ENCODE data around the gene KRABD2.

Gene KRABD2

GRCh38 chr17:8345951-8346665 lies 30.4 kb downstream of the KRABD2 start:
- no peak for TF ChIP-seq CTCF (IDR thresholded peaks at IDR 0.05; ENCODE audit: insufficient read depth, low read depth, low read length)
- no peak for TF ChIP-seq EZH2 (IDR thresholded peaks at IDR 0.05; ENCODE audit: insufficient read depth, low read length)
- H4K20me1 ChIP-seq (ENCODE audit: insufficient read depth, low read length), result no peaks in the 10 kb centered on the region
- peaks cover 3% of the 10 kb centered on the region for H3K9me3 Mint-ChIP-seq (ENCODE audit: unreplicated experiment)
- peaks cover 4% of the 10 kb centered on the region for H3K4me1 Mint-ChIP-seq (ENCODE audit: low read depth, unreplicated experiment)
- H3K4me2 ChIP-seq (ENCODE audit: low read length), result no peak overlapping the region
- H3K79me2 ChIP-seq (ENCODE audit: insufficient read depth, low read length), result no peaks in the 10 kb centered on the region
- no peak for DNase-seq (ENCODE audit: low read depth)
- no peaks in the 10 kb centered on the region for H3K36me3 ChIP-seq (ENCODE audit: insufficient read depth, low read length)
- no peaks in the 10 kb centered on the region for H3K36me3 Mint-ChIP-seq (ENCODE audit: low read depth, unreplicated experiment)
- H3K27ac ChIP-seq (ENCODE audit: low read depth, low read length), result no peak overlapping the region
- no peaks in the 10 kb centered on the region for H3K4me1 ChIP-seq (ENCODE audit: insufficient read depth, low read length)
- H3K27me3 ChIP-seq (ENCODE audit: insufficient read depth, low read length), result peaks cover 14% of the 10 kb centered on the region
- FAIRE-seq, result no peak
- no peak overlapping the region for H3K4me3 Mint-ChIP-seq (ENCODE audit: unreplicated experiment)
- peaks cover 23% of the 10 kb centered on the region for H3K27me3 Mint-ChIP-seq (ENCODE audit: low read depth, unreplicated experiment)
- no peak overlapping the region for H3K9ac ChIP-seq (ENCODE audit: low read length)
- no peak overlapping the region for H2AFZ ChIP-seq (ENCODE audit: low read depth, low read length)
- H3K9me3 ChIP-seq (ENCODE audit: insufficient read depth, low read depth, low read length), result no peaks in the 10 kb centered on the region
- H3K27ac Mint-ChIP-seq (ENCODE audit: unreplicated experiment), result no peak overlapping the region
- no peak overlapping the region for H3K4me3 ChIP-seq (ENCODE audit: insufficient read depth, low read depth, low read length)

GRCh38 chr17:8345052-8345690 lies 31.3 kb downstream of the KRABD2 start:
- FAIRE-seq, result no peak
- H3K27ac ChIP-seq (ENCODE audit: low read depth, low read length), result no peak overlapping the region
- no peak for DNase-seq (ENCODE audit: low read depth)
- H4K20me1 ChIP-seq (ENCODE audit: insufficient read depth, low read length), result no peaks in the 10 kb centered on the region
- peaks cover 14% of the 10 kb centered on the region for H3K27me3 ChIP-seq (ENCODE audit: insufficient read depth, low read length)
- H3K27me3 Mint-ChIP-seq (ENCODE audit: low read depth, unreplicated experiment), result peaks cover 23% of the 10 kb centered on the region
- no peaks in the 10 kb centered on the region for H3K79me2 ChIP-seq (ENCODE audit: insufficient read depth, low read length)
- H3K4me1 ChIP-seq (ENCODE audit: insufficient read depth, low read length), result no peaks in the 10 kb centered on the region
- H3K4me3 ChIP-seq (ENCODE audit: insufficient read depth, low read depth, low read length), result no peak overlapping the region
- H3K27ac Mint-ChIP-seq (ENCODE audit: unreplicated experiment), result no peak overlapping the region
- no peak overlapping the region for H2AFZ ChIP-seq (ENCODE audit: low read depth, low read length)
- no peak overlapping the region for H3K9ac ChIP-seq (ENCODE audit: low read length)
- H3K4me1 Mint-ChIP-seq (ENCODE audit: low read depth, unreplicated experiment), result peaks cover 4% of the 10 kb centered on the region
- peaks cover 3% of the 10 kb centered on the region for H3K9me3 Mint-ChIP-seq (ENCODE audit: unreplicated experiment)
- no peaks in the 10 kb centered on the region for H3K36me3 ChIP-seq (ENCODE audit: insufficient read depth, low read length)
- no peak overlapping the region for H3K4me2 ChIP-seq (ENCODE audit: low read length)
- TF ChIP-seq CTCF (IDR thresholded peaks at IDR 0.05; ENCODE audit: insufficient read depth, low read depth, low read length) (no peak), EZH2 (IDR thresholded peaks at IDR 0.05; ENCODE audit: insufficient read depth, low read length) (no peak)
- no peak overlapping the region for H3K4me3 Mint-ChIP-seq (ENCODE audit: unreplicated experiment)
- H3K9me3 ChIP-seq (ENCODE audit: insufficient read depth, low read depth, low read length), result no peaks in the 10 kb centered on the region
- no peaks in the 10 kb centered on the region for H3K36me3 Mint-ChIP-seq (ENCODE audit: low read depth, unreplicated experiment)

- no peaks in the 10 kb centered on the region for H3K36me3 ChIP-seq (ENCODE audit: insufficient read depth, low read length)
- no peak overlapping the region for H3K27ac ChIP-seq (ENCODE audit: low read depth, low read length)
- Mint-ChIP-seq H3K4me3 (ENCODE audit: unreplicated experiment) (no peak overlapping the region), H3K27me3 (ENCODE audit: low read depth, unreplicated experiment) (peaks cover 28% of the 10 kb centered on the region), H3K9me3 (ENCODE audit: unreplicated experiment) (peaks cover under 1% of the 10 kb centered on the region), H3K27ac (ENCODE audit: unreplicated experiment) (peak overlapping the region; percentile 16), H3K36me3 (ENCODE audit: low read depth, unreplicated experiment) (peaks cover 2% of the 10 kb centered on the region), H3K4me1 (ENCODE audit: low read depth, unreplicated experiment) (peaks cover 4% of the 10 kb centered on the region)
- no peaks in the 10 kb centered on the region for H3K4me1 ChIP-seq (ENCODE audit: insufficient read depth, low read length)
- H3K4me3 ChIP-seq (ENCODE audit: insufficient read depth, low read depth, low read length), result no peak overlapping the region
- no peaks in the 10 kb centered on the region for H4K20me1 ChIP-seq (ENCODE audit: insufficient read depth, low read length)
- H3K9me3 ChIP-seq (ENCODE audit: insufficient read depth, low read depth, low read length), result no peaks in the 10 kb centered on the region
- no peaks in the 10 kb centered on the region for H3K79me2 ChIP-seq (ENCODE audit: insufficient read depth, low read length)
- TF ChIP-seq CTCF (IDR thresholded peaks at IDR 0.05; ENCODE audit: insufficient read depth, low read depth, low read length) (no peak), EZH2 (IDR thresholded peaks at IDR 0.05; ENCODE audit: insufficient read depth, low read length) (no peak)
- H3K9ac ChIP-seq (ENCODE audit: low read length), result no peak overlapping the region
- H3K27me3 ChIP-seq (ENCODE audit: insufficient read depth, low read length), result peaks cover 25% of the 10 kb centered on the region
- no peak for FAIRE-seq
- no peak overlapping the region for H3K4me2 ChIP-seq (ENCODE audit: low read length)
- H2AFZ ChIP-seq (ENCODE audit: low read depth, low read length), result no peak overlapping the region
- DNase-seq (ENCODE audit: low read depth), result no peak
Observed at GRCh38 chr17:8341456-8341855, 35.0 kb downstream of the KRABD2 start.

Measured in astrocyte (in vitro differentiated cells and primary cell).